SH-SY5Y (cell line): ENCODE measurements around the gene LBR.

Experiments
- GATA2 ChIP-seq: IDR thresholded peaks from 2 replicates; pipeline ENCODE4 v1.6.1; 2011; ENCODE audit warnings: mild to moderate bottlenecking, low read depth, low read length
- GATA3 ChIP-seq: IDR thresholded peaks from 2 replicates; pipeline ENCODE4 v1.6.1; 2011; ENCODE audit warnings: low read depth, mild to moderate bottlenecking, low read length, moderate library complexity

DNA sequence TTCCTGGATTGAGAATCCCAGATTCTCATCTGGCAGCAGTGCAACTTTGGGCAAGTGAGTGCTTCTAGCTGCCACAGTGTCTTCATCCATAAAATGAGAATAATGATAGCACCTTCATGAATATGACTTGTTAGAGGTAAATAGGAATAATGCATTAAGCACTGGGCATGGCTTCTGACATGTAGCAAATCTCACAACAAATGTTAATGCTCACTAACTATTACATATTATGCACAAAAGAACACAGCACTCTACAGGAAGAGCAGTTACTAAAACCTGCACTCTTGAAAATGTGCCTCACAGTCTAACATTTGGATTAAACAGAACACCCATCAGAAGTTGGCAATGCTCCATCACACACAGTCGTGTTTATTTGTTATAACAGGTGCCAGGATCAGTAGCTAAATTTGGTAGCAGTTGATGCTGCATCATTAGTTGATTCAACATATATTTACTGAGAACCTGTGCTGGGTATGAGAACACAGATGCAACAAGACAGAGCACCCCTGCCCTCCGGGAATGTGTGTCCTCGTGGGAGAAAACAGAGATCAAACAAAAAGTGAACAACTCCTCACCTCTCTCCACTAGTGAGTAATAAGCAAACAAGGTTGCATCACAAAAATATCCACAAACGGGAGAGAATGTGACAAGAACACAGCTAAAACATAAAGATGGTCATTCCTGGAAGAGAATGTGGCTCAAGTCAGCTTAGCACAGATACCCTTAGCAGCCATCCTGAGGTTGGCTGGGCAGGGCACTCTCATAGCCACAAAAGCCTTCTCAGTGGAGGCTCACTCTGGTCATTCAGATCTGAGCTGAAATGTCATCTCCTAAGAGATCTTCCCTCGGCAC, 26.2 kb upstream of the LBR start:
- no peak for TF ChIP-seq GATA2
- TF ChIP-seq GATA3, result no peak
